K562 (cell line): ENCODE data around the gene DAPK2.
"Not testable (repeated sequence)": the region's sequence is repeated elsewhere in the genome, so short reads cannot be mapped to it uniquely, and the experiment has no call there.

Experiments used
- CTCF ChIP-seq, 3 experiments: IDR thresholded peaks in 2 of 3; conservative IDR thresholded peaks in 1 of 3; 2 replicates each; pipeline ENCODE4 v1.5.1; 2011 to 2012; ENCODE audit warnings: low read length in 3 of 3, mild to moderate bottlenecking in 3 of 3, control low read depth in 2 of 3, improper control_type of control experiment in 1 of 3, inconsistent platforms in 1 of 3, low read depth in 1 of 3, mixed read lengths in 1 of 3, moderate library complexity in 1 of 3; ENCODE audit not compliant: insufficient read depth in 2 of 3
- KLF16 ChIP-seq: IDR thresholded peaks from 2 replicates; pipeline ENCODE4 v1.6.1; 2016; ENCODE audit warnings: antibody characterized with exemption
- TF ChIP-seq, protein P1 (sequence below): IDR thresholded peaks from 3 replicates; pipeline ENCODE4 v1.6.1; 2011; ENCODE audit warnings: borderline replicate concordance, mild to moderate bottlenecking, moderate library complexity; ENCODE audit not compliant: insufficient read length; ENCODE audit errors: extremely low read depth

GRCh38 chr15:63899606-63900005 is 146.7 kb downstream of the DAPK2 start:
- TF ChIP-seq, protein P1, sequence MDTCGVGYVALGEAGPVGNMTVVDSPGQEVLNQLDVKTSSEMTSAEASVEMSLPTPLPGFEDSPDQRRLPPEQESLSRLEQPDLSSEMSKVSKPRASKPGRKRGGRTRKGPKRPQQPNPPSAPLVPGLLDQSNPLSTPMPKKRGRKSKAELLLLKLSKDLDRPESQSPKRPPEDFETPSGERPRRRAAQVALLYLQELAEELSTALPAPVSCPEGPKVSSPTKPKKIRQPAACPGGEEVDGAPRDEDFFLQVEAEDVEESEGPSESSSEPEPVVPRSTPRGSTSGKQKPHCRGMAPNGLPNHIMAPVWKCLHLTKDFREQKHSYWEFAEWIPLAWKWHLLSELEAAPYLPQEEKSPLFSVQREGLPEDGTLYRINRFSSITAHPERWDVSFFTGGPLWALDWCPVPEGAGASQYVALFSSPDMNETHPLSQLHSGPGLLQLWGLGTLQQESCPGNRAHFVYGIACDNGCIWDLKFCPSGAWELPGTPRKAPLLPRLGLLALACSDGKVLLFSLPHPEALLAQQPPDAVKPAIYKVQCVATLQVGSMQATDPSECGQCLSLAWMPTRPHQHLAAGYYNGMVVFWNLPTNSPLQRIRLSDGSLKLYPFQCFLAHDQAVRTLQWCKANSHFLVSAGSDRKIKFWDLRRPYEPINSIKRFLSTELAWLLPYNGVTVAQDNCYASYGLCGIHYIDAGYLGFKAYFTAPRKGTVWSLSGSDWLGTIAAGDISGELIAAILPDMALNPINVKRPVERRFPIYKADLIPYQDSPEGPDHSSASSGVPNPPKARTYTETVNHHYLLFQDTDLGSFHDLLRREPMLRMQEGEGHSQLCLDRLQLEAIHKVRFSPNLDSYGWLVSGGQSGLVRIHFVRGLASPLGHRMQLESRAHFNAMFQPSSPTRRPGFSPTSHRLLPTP = not testable (repeated sequence)
- TF ChIP-seq CTCF (IDR thresholded peaks at IDR 0.05 in 2 of 3, conservative IDR thresholded peaks at IDR 0.05 in 1 of 3; ENCODE audit: insufficient read depth in 2 of 3, low read depth in 1 of 3, low read length in 3 of 3); KLF16: not testable (repeated sequence)
